Right lobe of liver (tissue), 6 donors: Measurements from ENCODE around the gene LMO7. TPM values are rescaled to one million over a fixed set of nuclear protein-coding genes. Genes with fewer than 3 reads are reported as not detected.
"Not testable (repeated sequence)": the region's sequence is repeated elsewhere in the genome, so short reads cannot be mapped to it uniquely, and the experiment has no call there.

Experiments
- ATAC-seq, 4 donors: fragments of 200-7000 bp; cut with Tn5 transposase; one replicate each; pipeline ENCODE4 v1.9.1; 2020; ENCODE audit warnings: mild to moderate bottlenecking in 4 of 4, moderate library complexity in 4 of 4
- DNase-seq, 3 donors: peaks; one replicate each; pipeline ENCODE4 v3.0.0-alpha.2; 2020
- H3K27ac ChIP-seq, 3 donors: fragments of 200-600 bp; one replicate each; pipeline ENCODE4 v1.8.0; 2022
- H3K27me3 ChIP-seq, 2 donors: fragments of 200-600 bp; one replicate each; pipeline ENCODE4 v1.8.0; 2022
- H3K36me3 ChIP-seq, 4 donors: fragments of 200-600 bp; sonication (generic) in 1 of 4; one replicate each; pipeline versions ENCODE4 v1.5.1 to v1.8.0; 2017 to 2022; ENCODE audit warnings: control low read depth in 1 of 4
- H3K4me1 ChIP-seq, 4 donors: fragments of 200-600 bp; sonication (generic) in 1 of 4; one replicate each; pipeline versions ENCODE4 v1.5.1 to v1.8.0; 2017 to 2022; ENCODE audit warnings: control low read depth in 1 of 4
- H3K4me3 ChIP-seq, 3 donors: fragments of 200-600 bp; one replicate each; pipeline ENCODE4 v1.8.0; 2022
- H3K9me3 ChIP-seq, 4 donors: fragments of 200-600 bp; sonication (generic) in 1 of 4; one replicate each; pipeline versions ENCODE4 v1.5.1 to v1.8.0; 2017 to 2022; ENCODE audit warnings: control low read depth in 1 of 4
- CTCF ChIP-seq, 4 donors: fragments of 200-600 bp in 3 of 4; fragments of 450-650 bp in 1 of 4; IDR thresholded peaks; one replicate each; pipeline versions ENCODE4 v1.5.1 to v1.8.0; 2016 to 2022; ENCODE audit warnings: antibody characterized with exemption in 4 of 4, mild to moderate bottlenecking in 2 of 4
- POLR2A ChIP-seq: fragments of 450-650 bp; IDR thresholded peaks from one replicate; pipeline ENCODE4 v1.6.1; 2017; ENCODE audit warnings: antibody characterized with exemption, mild to moderate bottlenecking
- WGBS: methylation state at CpG from one replicate; pipeline ENCODE4 v1.1.6; 2018; ENCODE audit warnings: low coverage, low lambda C conversion rate; ENCODE audit not compliant: insufficient coverage; ENCODE audit errors: missing lambda C conversion rate; 5-methylcytosine and 5-hydroxymethylcytosine counted together
- intact Hi-C, 2 donors: fragments of 100-400 bp; cut with DNase I; formaldehyde crosslinking; loops; one replicate each; pipeline versions ENCODE4 v1.11.2 to v1.14.1; 2022
- total RNA-seq, 6 experiments: library from RNA; depleted of rRNA in 2 of 6; stranded (reverse); fragments of >200 nt in 2 of 6; fragmentation: NEBNext Ultra II Directional in 3 of 6; extraction: Animal tissue kit (Norgen Biotek cat#: 25700) in 3 of 6; gene quantifications; one replicate each; pipeline versions ENCODE4 v1.1.0 to v1.2.4, GENCODE V29; 2016 to 2023
- donor health status: DM: no; HTN: yes; CAD: no.
- donor health status: DM: no; HTN: no; CAD: no.
- donor health status: DM: no; HTN: no; CAD: no.
- donor health status: DM: no; HTN: yes; CAD: no.
- donor health status: DM: no; HTN: yes; CAD: no.

Gene LMO7
- total RNA-seq, 6 experiments from 2014 or later = 42.3 to 60.2 (median 51.1) TPM

GRCh38 chr13:75776550-75776949, 140.4 kb downstream of the LMO7 start:
- Histone ChIP-seq H3K36me3 (no peaks in the 10 kb centered on the region), H3K27ac (no peak overlapping the region), H3K4me3 (no peak overlapping the region), H3K9me3 (no peaks in the 10 kb centered on the region), H3K4me1 (no peaks in the 10 kb centered on the region), H3K27me3 (no peaks in the 10 kb centered on the region)
- WGBS = 81% methylated on average over 3 of the region's 3 CpGs
- intact Hi-C loops = no loop called here
- ATAC-seq (no peak), DNase-seq (no peak)
- TF ChIP-seq CTCF (IDR thresholded peaks at IDR 0.05) (no peak), POLR2A (no peak)

- DNase-seq (no peak), ATAC-seq (no peak)
- Histone ChIP-seq H3K27ac (no peak overlapping the region), H3K36me3 (no peaks in the 10 kb centered on the region), H3K9me3 (no peaks in the 10 kb centered on the region), H3K27me3 (no peaks in the 10 kb centered on the region), H3K4me1 (peaks cover 0 to 16% (median 6%) of the 10 kb centered on the region in 4 donors), H3K4me3 (no peak overlapping the region)
- 76% methylated on average over 3 of the region's 3 CpGs for WGBS
- no peak for TF ChIP-seq CTCF (IDR thresholded peaks at IDR 0.05)
- TF ChIP-seq POLR2A = no peak
- intact Hi-C loops = no loop called here
These were observed 143.3 kb downstream of the LMO7 start for GRCh38 chr13:75779393-75779792.

GRCh38 chr13:75780103-75780502, 144.0 kb downstream of the LMO7 start:
- WGBS = 97% methylated on average over 5 of the region's 5 CpGs
- intact Hi-C loops, H3K27me3 ChIP-seq: not testable (repeated sequence)

GRCh38 chr13:75782985-75783384, 146.9 kb downstream of the LMO7 start:
- Histone ChIP-seq H3K4me3 (no peak overlapping the region), H3K9me3 (no peaks in the 10 kb centered on the region), H3K4me1 (peaks cover 0 to 33% (median 11%) of the 10 kb centered on the region in 4 donors), H3K27me3 (no peaks in the 10 kb centered on the region), H3K36me3 (no peaks in the 10 kb centered on the region), H3K27ac (no peak overlapping the region)
- DNase-seq = no peak
- no peak for TF ChIP-seq POLR2A
- TF ChIP-seq CTCF (IDR thresholded peaks at IDR 0.05) = no peak
- peak in 2 of 4 donors; percentile 10 to 11 for ATAC-seq
- WGBS = 50% methylated on average over 1 of the region's 1 CpG
- intact Hi-C loops = no loop called here

More at GRCh38 chr13:75780103-75780502, 144.0 kb downstream of the LMO7 start:
- DNase-seq, H3K27ac ChIP-seq, ATAC-seq, H3K9me3 ChIP-seq, H3K36me3 ChIP-seq, H3K4me3 ChIP-seq: not testable (repeated sequence)
- H3K4me1 ChIP-seq = peaks cover 0 to 23% (median 9%) of the 10 kb centered on the region in 4 donors

GRCh38 chr13:75784003-75784402, 147.9 kb downstream of the LMO7 start:
- Histone ChIP-seq H3K9me3 (no peaks in the 10 kb centered on the region), H3K36me3 (no peaks in the 10 kb centered on the region), H3K4me3 (no peak overlapping the region), H3K27ac (no peak overlapping the region), H3K27me3 (no peaks in the 10 kb centered on the region), H3K4me1 (peaks cover 0 to 42% (median 15%) of the 10 kb centered on the region in 4 donors)
- intact Hi-C loops = no loop called here
- DNase-seq (no peak), ATAC-seq (peak in 2 of 4 donors; percentile 23 to 45)
- TF ChIP-seq POLR2A = no peak
- TF ChIP-seq CTCF (IDR thresholded peaks at IDR 0.05) = no peak
- WGBS = 16% methylated on average over 3 of the region's 3 CpGs
